ENCODE data around the gene ATP2B2.

The ATP2B2 gene

GRCh38 chr3:10334042-10334441 is 171.3 kb downstream of the ATP2B2 start:
- TF ChIP-seq ZNF565 (CRISPR knock-in tag; conservative IDR thresholded peaks at IDR 0.05; ENCODE audit: low read depth) = no peak
- TF ChIP-seq ZFP3 (CRISPR knock-in tag; IDR thresholded peaks at IDR 0.05) = no peak
- no peak for TF ChIP-seq TSHZ2 (CRISPR knock-in tag; IDR thresholded peaks at IDR 0.05)
- TF ChIP-seq ZNF8 (CRISPR knock-in tag; IDR thresholded peaks at IDR 0.05) = no peak
- no peak for TF ChIP-seq PPARA (CRISPR knock-in tag; IDR thresholded peaks at IDR 0.05; ENCODE audit: borderline replicate concordance)
- no peak for TF ChIP-seq ARNTL (CRISPR knock-in tag; IDR thresholded peaks at IDR 0.05; ENCODE audit: borderline replicate concordance, low read depth)
- TF ChIP-seq TCF4 (CRISPR knock-in tag; IDR thresholded peaks at IDR 0.05; ENCODE audit: borderline replicate concordance) = no peak
- TF ChIP-seq CSDC2 (CRISPR knock-in tag; IDR thresholded peaks at IDR 0.05) = no peak
- TF ChIP-seq ZNF70 (CRISPR knock-in tag; IDR thresholded peaks at IDR 0.05) = no peak
- no peak for TF ChIP-seq BACH2 (CRISPR knock-in tag; IDR thresholded peaks at IDR 0.05; ENCODE audit: borderline replicate concordance)
- TF ChIP-seq TOX (CRISPR knock-in tag; IDR thresholded peaks at IDR 0.05; ENCODE audit: borderline replicate concordance) = no peak
- no peak for TF ChIP-seq OSR1 (CRISPR knock-in tag; IDR thresholded peaks at IDR 0.05)
- TF ChIP-seq ESRRG (CRISPR knock-in tag; IDR thresholded peaks at IDR 0.05) = no peak
- TF ChIP-seq ZFP30 (CRISPR knock-in tag; IDR thresholded peaks at IDR 0.05) = no peak
- TF ChIP-seq, protein P1, sequence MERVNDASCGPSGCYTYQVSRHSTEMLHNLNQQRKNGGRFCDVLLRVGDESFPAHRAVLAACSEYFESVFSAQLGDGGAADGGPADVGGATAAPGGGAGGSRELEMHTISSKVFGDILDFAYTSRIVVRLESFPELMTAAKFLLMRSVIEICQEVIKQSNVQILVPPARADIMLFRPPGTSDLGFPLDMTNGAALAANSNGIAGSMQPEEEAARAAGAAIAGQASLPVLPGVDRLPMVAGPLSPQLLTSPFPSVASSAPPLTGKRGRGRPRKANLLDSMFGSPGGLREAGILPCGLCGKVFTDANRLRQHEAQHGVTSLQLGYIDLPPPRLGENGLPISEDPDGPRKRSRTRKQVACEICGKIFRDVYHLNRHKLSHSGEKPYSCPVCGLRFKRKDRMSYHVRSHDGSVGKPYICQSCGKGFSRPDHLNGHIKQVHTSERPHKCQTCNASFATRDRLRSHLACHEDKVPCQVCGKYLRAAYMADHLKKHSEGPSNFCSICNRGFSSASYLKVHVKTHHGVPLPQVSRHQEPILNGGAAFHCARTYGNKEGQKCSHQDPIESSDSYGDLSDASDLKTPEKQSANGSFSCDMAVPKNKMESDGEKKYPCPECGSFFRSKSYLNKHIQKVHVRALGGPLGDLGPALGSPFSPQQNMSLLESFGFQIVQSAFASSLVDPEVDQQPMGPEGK (CRISPR knock-in tag; IDR thresholded peaks at IDR 0.05; ENCODE audit: borderline replicate concordance) = no peak
- no peak for TF ChIP-seq RARB (CRISPR knock-in tag; IDR thresholded peaks at IDR 0.05)
- ATAC-seq = no peak

GRCh38 chr3:10333349-10333650 is 172.1 kb downstream of the ATP2B2 start:
- ATAC-seq = no peak
- TF ChIP-seq OSR1 (CRISPR knock-in tag; IDR thresholded peaks at IDR 0.05) (no peak), TSHZ2 (CRISPR knock-in tag; IDR thresholded peaks at IDR 0.05) (no peak), CSRNP3 (CRISPR knock-in tag; IDR thresholded peaks at IDR 0.05) (no peak), ISL1 (CRISPR knock-in tag; IDR thresholded peaks at IDR 0.05) (no peak), ZNF8 (CRISPR knock-in tag; IDR thresholded peaks at IDR 0.05) (no peak), TCF4 (CRISPR knock-in tag; IDR thresholded peaks at IDR 0.05; ENCODE audit: borderline replicate concordance) (no peak), ZNF70 (CRISPR knock-in tag; IDR thresholded peaks at IDR 0.05) (no peak), CSDC2 (CRISPR knock-in tag; IDR thresholded peaks at IDR 0.05) (no peak), ZFP30 (CRISPR knock-in tag; IDR thresholded peaks at IDR 0.05) (no peak), ARNTL (CRISPR knock-in tag; IDR thresholded peaks at IDR 0.05; ENCODE audit: borderline replicate concordance, low read depth) (no peak), ZNF565 (CRISPR knock-in tag; conservative IDR thresholded peaks at IDR 0.05; ENCODE audit: low read depth) (no peak), PPARA (CRISPR knock-in tag; IDR thresholded peaks at IDR 0.05; ENCODE audit: borderline replicate concordance) (no peak), SNAI2 (CRISPR knock-in tag; IDR thresholded peaks at IDR 0.05) (no peak)
- TF ChIP-seq, protein P2, sequence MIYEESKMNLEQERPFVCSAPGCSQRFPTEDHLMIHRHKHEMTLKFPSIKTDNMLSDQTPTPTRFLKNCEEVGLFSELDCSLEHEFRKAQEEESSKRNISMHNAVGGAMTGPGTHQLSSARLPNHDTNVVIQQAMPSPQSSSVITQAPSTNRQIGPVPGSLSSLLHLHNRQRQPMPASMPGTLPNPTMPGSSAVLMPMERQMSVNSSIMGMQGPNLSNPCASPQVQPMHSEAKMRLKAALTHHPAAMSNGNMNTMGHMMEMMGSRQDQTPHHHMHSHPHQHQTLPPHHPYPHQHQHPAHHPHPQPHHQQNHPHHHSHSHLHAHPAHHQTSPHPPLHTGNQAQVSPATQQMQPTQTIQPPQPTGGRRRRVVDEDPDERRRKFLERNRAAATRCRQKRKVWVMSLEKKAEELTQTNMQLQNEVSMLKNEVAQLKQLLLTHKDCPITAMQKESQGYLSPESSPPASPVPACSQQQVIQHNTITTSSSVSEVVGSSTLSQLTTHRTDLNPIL (CRISPR knock-in tag; IDR thresholded peaks at IDR 0.05; ENCODE audit: low read depth) = no peak
- TF ChIP-seq, protein P1 (CRISPR knock-in tag; IDR thresholded peaks at IDR 0.05; ENCODE audit: borderline replicate concordance) = no peak
- TF ChIP-seq, protein P3, sequence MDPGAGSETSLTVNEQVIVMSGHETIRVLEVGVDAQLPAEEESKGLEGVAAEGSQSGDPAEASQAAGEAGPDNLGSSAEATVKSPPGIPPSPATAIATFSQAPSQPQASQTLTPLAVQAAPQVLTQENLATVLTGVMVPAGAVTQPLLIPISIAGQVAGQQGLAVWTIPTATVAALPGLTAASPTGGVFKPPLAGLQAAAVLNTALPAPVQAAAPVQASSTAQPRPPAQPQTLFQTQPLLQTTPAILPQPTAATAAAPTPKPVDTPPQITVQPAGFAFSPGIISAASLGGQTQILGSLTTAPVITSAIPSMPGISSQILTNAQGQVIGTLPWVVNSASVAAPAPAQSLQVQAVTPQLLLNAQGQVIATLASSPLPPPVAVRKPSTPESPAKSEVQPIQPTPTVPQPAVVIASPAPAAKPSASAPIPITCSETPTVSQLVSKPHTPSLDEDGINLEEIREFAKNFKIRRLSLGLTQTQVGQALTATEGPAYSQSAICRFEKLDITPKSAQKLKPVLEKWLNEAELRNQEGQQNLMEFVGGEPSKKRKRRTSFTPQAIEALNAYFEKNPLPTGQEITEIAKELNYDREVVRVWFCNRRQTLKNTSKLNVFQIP (CRISPR knock-in tag; IDR thresholded peaks at IDR 0.05; ENCODE audit: borderline replicate concordance, low read depth) = no peak

Measured in SK-N-SH treated with all-trans-retinoic acid at 6 μM for 48 hours (cell line).